Measurements from ENCODE around the gene GPR160. TPM values are rescaled to one million over a fixed set of nuclear protein-coding genes. Genes with fewer than 3 reads are reported as not detected.
A peak's percentile ranks its signal among the peaks of the same experiment; 100 is the strongest.

The GPR160 gene, protein sequence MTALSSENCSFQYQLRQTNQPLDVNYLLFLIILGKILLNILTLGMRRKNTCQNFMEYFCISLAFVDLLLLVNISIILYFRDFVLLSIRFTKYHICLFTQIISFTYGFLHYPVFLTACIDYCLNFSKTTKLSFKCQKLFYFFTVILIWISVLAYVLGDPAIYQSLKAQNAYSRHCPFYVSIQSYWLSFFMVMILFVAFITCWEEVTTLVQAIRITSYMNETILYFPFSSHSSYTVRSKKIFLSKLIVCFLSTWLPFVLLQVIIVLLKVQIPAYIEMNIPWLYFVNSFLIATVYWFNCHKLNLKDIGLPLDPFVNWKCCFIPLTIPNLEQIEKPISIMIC
- total RNA-seq, result 1 to 10 TPM; 6.1 to 6.2 TPM

DNA sequence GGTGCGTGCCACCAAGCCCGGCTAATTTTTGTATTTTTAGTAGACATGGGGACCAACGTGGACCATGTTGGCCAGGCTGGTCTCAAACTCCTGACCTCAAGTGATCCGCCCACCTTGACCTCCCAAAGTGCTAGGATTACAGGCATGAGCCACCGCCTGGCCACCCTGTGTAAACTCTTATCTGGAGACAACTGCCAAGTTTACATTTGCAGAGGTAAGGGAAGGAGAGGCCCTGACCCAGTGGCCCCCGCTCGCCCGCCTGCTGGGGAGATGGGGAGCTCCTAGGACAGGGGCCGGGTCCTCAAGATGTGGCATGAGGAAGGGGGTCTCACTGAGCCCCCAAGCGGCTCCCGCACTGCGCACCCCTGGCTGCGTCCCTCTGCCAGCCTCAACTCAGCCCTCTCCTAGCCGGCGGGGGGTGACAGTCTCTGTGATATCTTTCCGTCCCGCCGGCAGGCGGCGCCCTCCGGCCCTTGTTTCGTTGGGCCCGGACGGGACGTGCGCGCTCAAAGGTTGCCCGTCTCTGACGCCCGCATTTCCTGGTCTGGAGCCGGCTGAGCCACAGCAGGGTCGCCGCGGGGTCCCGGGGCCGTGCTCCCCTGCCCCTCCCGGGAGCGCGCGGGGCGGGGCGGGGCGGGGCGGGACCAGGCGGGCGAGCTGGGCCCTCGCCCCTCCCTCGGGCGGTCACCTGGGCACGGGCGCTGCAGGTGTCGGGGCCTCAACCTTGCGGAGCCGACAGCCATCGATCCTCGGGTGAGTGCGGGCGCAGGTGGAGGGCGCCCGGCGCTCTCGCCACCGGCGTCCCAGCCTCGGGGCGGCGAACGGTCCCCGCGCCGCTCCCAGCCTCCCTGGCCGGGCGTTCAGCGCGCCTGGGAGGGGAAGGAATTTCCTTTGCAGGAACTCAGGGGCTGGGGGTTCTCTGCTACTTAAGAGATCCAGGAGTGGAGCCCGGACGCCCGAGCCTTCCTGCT, at the start of gene GPR160:
Gene GPR160, plus strand, starts transcription at position 533 of the 971 bp plus-strand sequence. CDS start 45,978 bp downstream, outside the sequence.
- Mint-ChIP-seq H3K27ac (peak within 1 kb of the TSS; percentile 52), H3K4me1 (peaks cover 35% of the 10 kb centered on the region), H3K9me3 (peaks cover 7% of the 10 kb centered on the region), H3K27me3 (peaks cover 7% of the 10 kb centered on the region), H3K36me3 (ENCODE audit: low read depth) (peaks cover 10% of the 10 kb centered on the region), H3K4me3 (peak within 1 kb of the TSS; percentile 79)
- DNase-seq, result peak; percentile 85
- ChIA-PET POLR2A (no interaction called here), CTCF (interaction anchor here (1.4 kb wide), 1 partner anchor 17 kb away, joined by 5 read pairs; no protein-coding TSS in a partner anchor)

DNA sequence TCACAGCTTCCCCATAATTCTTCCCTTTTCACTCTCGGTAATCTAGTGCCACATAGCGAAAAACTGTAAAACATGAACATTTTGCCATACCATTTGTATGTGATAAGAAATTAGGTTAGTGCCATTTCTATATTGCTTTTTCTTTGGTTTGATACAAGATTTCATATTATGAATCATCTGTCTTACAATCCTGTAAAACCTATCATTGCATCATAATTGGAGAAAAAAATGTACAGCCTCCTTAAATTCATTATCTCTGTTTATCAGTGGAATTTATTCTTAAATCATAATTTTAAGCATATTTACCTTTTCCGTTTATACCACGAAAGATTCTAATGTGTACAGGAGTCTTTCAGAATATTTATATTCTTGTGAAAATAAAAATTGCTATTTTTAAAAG, 47.4 kb upstream of the GPR160 start:
- Mint-ChIP-seq H3K36me3 (ENCODE audit: low read depth) (peaks cover 28% of the 10 kb centered on the region), H3K27me3 (no peaks in the 10 kb centered on the region), H3K4me3 (no peak overlapping the region), H3K9me3 (no peaks in the 10 kb centered on the region), H3K4me1 (no peaks in the 10 kb centered on the region), H3K27ac (no peak overlapping the region)
- ChIA-PET POLR2A (no interaction called here), CTCF (no interaction called here)
- DNase-seq, result no peak

- Mint-ChIP-seq H3K36me3 (ENCODE audit: low read depth) (peaks cover 27% of the 10 kb centered on the region), H3K9me3 (no peaks in the 10 kb centered on the region)
Measured at GRCh38 chr3:169992156-169992555, 45.6 kb upstream of the GPR160 start.

DNA sequence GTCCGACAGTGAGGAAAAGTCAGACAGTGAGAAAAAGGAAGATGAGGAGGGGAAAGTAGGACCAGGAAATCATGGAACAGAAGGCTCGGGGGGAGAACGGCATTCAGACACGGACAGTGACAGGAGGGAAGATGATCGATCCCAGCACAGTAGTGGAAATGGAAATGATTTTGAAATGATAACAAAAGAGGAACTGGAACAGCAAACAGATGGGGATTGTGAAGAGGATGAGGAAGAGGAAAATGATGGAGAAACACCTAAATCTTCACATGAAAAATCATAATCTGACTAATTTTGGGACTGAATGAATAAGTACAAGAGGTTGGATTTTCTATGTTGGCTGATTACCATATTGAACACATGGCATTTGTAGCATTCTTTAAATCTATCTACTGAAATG, 45.0 kb upstream of the GPR160 start:
- H3K27ac Mint-ChIP-seq, result peak overlapping the region; percentile 1
- H3K4me1 Mint-ChIP-seq, result no peaks in the 10 kb centered on the region
- H3K9me3 Mint-ChIP-seq, result no peaks in the 10 kb centered on the region
- CTCF ChIA-PET, result no interaction called here
- H3K4me3 Mint-ChIP-seq, result no peak overlapping the region
- H3K36me3 Mint-ChIP-seq (ENCODE audit: low read depth), result peaks cover 27% of the 10 kb centered on the region
- no peaks in the 10 kb centered on the region for H3K27me3 Mint-ChIP-seq
- no peak for DNase-seq
- POLR2A ChIA-PET, result no interaction called here

More at GRCh38 chr3:169992156-169992555, 45.6 kb upstream of the GPR160 start:
- H3K4me3 Mint-ChIP-seq, result no peak overlapping the region
- H3K27me3 Mint-ChIP-seq, result no peaks in the 10 kb centered on the region
- H3K27ac Mint-ChIP-seq, result no peak overlapping the region
- CTCF ChIA-PET, result no interaction called here
- DNase-seq, result no peak
- POLR2A ChIA-PET, result no interaction called here
- no peaks in the 10 kb centered on the region for H3K4me1 Mint-ChIP-seq

DNA sequence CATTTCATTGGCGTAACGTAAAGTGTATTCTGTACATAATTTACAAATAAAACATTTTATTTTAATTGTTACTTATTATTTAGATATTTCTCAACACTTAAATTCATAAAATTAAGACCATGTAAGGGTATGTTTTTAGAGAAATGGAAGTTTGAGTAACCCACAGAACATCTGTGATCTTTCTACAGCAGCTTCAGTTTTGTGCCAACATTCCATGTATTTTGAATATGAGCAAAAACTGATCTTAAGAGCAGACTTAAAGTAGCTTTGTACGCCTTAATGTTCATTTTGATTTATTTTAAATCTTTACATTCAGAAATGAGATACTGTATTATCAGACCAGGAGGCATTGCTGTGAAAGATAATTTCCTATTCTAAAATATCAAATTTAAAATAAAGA, 44.0 kb upstream of the GPR160 start:
- Mint-ChIP-seq H3K27ac (no peak overlapping the region), H3K4me1 (peaks cover 6% of the 10 kb centered on the region), H3K9me3 (no peaks in the 10 kb centered on the region), H3K27me3 (no peaks in the 10 kb centered on the region), H3K4me3 (no peak overlapping the region), H3K36me3 (ENCODE audit: low read depth) (peaks cover 24% of the 10 kb centered on the region)
- no peak for DNase-seq
- POLR2A ChIA-PET, result no interaction called here
- CTCF ChIA-PET, result no interaction called here

DNA sequence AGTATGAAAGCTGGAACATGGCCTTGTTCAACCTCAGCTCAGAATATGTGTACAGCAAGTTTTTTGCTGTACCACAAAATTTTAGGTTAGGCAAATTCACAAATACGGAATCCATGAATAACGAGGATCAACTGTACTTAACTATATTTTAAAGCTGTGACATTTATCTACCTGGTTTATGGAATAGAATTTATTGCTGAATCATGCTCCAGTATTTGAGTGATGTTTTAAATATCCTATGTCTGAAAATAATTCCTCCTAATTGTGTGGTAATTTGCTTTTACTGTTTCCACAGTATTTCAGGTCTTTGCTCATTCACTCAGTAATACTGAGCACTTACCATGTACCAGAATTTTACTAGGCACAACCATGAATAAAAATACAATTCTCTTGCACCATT, 41.7 kb upstream of the GPR160 start:
- Mint-ChIP-seq H3K4me1 (peaks cover 15% of the 10 kb centered on the region), H3K36me3 (ENCODE audit: low read depth) (peaks cover 32% of the 10 kb centered on the region), H3K27me3 (no peaks in the 10 kb centered on the region), H3K27ac (no peak overlapping the region), H3K4me3 (no peak overlapping the region), H3K9me3 (no peaks in the 10 kb centered on the region)
- CTCF ChIA-PET, result interaction anchor here (0.6 to 0.8 kb wide), 3 partner anchors 11 to 360 kb away, joined by 3 read pairs; no protein-coding TSS in a partner anchor
- POLR2A ChIA-PET, result no interaction called here
- no peak for DNase-seq

DNA sequence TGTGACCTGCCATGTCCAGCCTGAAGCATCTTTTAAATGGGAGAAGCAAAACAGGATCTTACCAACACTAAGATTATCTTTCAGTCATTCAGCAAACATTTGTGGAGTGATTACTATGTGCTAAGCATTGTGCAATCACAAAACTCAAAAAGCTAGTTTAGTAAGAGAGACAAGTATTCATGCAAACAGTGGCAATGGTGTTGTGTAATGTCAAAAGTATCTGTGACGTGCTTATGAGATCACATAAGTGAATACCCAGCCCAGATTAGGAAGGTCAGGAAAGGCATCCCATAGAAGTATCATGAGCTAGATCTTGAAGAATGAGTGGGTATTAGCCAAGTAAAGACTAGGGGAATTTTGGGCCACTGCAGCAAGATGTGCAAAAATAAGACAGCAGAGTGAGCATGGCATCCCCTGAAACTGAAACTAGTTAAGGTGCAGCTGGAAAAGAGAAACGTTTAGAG, 39.1 kb upstream of the GPR160 start:
- no peak overlapping the region for H3K27ac Mint-ChIP-seq
- H3K36me3 Mint-ChIP-seq (ENCODE audit: low read depth), result peaks cover 23% of the 10 kb centered on the region
- no peak for DNase-seq
- no peak overlapping the region for H3K4me3 Mint-ChIP-seq
- no peaks in the 10 kb centered on the region for H3K9me3 Mint-ChIP-seq
- H3K4me1 Mint-ChIP-seq, result peaks cover 33% of the 10 kb centered on the region
- no peaks in the 10 kb centered on the region for H3K27me3 Mint-ChIP-seq
- POLR2A ChIA-PET, result no interaction called here
- CTCF ChIA-PET, result interaction anchor here (0.6 kb wide), 1 partner anchor 11 kb away, joined by 3 read pairs; no protein-coding TSS in a partner anchor

DNA sequence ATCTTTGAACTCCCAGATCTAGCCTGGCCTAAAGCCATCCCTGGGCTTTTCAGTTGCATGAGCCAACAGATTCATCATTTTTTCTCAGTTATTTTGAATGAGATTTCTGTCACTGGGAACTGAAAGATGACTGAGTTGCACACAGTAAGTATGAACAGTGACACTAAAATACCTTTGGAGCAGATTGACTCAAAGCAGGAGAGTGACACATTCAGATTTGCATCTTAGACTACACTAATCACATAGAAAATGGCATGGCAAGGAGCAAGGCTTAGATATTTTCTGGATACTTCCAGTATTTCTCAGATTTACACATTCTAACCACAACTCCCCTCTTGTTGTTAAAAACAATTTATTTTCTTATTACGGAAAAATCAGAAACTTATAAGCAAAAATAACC, 38.4 kb upstream of the GPR160 start:
- Mint-ChIP-seq H3K9me3 (no peaks in the 10 kb centered on the region), H3K4me3 (no peak overlapping the region), H3K27me3 (no peaks in the 10 kb centered on the region), H3K36me3 (ENCODE audit: low read depth) (peaks cover 23% of the 10 kb centered on the region), H3K4me1 (peaks cover 37% of the 10 kb centered on the region), H3K27ac (peak overlapping the region; percentile 10)
- CTCF ChIA-PET, result interaction anchor here (0.6 to 1.6 kb wide), 3 partner anchors 9 to 32 kb away, joined by 3 read pairs; no protein-coding TSS in a partner anchor
- POLR2A ChIA-PET, result no interaction called here
- DNase-seq, result no peak

DNA sequence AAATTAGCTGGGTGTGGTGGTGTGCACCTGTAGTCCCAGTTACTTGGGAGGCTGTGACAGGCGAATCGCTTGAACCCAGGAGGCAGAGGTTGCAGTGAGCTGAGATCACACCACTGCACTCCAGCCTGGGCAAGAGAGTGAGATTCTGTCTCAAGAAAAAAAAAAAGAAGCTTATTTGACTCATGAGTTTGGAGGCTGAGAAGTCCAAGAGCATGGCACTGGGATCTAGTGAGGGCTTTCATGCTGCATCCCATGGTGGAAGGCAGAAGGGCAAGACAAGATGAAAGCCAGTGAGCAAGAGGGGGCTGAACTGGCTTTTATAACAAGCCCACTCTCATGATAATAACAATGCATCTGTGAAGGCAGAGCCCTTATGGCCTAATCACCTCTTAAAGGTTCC, 37.7 kb upstream of the GPR160 start:
- ChIA-PET CTCF (interaction anchor here (1.1 to 1.6 kb wide), 2 partner anchors 8 to 33 kb away, joined by 3 read pairs; no protein-coding TSS in a partner anchor), POLR2A (no interaction called here)
- peaks cover 23% of the 10 kb centered on the region for H3K36me3 Mint-ChIP-seq (ENCODE audit: low read depth)
- peaks cover 37% of the 10 kb centered on the region for H3K4me1 Mint-ChIP-seq
- H3K9me3 Mint-ChIP-seq, result no peaks in the 10 kb centered on the region
- no peak overlapping the region for H3K4me3 Mint-ChIP-seq
- no peaks in the 10 kb centered on the region for H3K27me3 Mint-ChIP-seq
- DNase-seq, result no peak
- no peak overlapping the region for H3K27ac Mint-ChIP-seq

DNA sequence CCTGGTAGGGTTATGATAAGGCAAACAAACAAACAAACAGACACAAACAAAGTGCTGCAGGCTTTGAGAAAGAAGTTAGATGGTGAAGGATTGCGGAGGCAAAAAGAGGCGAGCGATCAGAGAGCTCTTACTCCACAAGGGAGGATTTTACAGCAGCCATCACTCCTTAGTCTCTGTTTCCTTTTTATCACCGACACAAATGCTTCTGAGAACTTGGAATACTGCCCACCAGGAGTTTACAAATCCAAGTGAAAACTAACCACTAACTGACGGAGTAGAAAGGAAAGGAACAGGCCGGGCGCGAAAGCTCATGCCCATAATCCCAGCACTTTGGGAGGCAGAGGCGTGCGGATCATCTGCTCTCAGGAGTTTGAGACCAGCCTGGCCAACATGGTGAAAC, 35.6 kb upstream of the GPR160 start:
- DNase-seq, result no peak
- ChIA-PET POLR2A (no interaction called here), CTCF (interaction anchor here (1.2 to 1.6 kb wide), 2 partner anchors 19 to 35 kb away, joined by 3 read pairs; no protein-coding TSS in a partner anchor)
- peaks cover 50% of the 10 kb centered on the region for H3K4me1 Mint-ChIP-seq
- H3K27ac Mint-ChIP-seq, result no peak overlapping the region
- no peaks in the 10 kb centered on the region for H3K9me3 Mint-ChIP-seq
- no peaks in the 10 kb centered on the region for H3K27me3 Mint-ChIP-seq
- peaks cover 16% of the 10 kb centered on the region for H3K36me3 Mint-ChIP-seq (ENCODE audit: low read depth)
- no peak overlapping the region for H3K4me3 Mint-ChIP-seq

DNA sequence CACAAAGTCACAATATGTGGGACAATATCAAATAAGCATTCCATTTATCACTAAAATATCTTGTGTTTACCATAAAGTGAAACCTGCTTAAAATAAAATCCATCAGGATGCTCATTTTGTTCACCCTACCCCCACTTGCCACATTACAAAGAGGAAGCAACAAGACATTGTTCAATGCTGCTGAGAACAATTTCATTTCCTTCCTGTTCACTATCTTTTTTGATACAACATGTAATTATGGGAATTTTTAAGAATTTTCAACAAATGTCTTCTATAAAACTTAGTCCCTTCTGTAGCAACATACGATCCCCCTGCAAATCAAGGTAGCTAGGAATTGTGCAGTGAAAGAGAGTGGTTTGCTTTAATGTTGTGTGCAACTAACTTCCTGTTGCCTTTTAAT, 34.9 kb upstream of the GPR160 start:
- Mint-ChIP-seq H3K27me3 (no peaks in the 10 kb centered on the region), H3K9me3 (no peaks in the 10 kb centered on the region), H3K4me3 (no peak overlapping the region), H3K4me1 (peaks cover 53% of the 10 kb centered on the region), H3K27ac (peak overlapping the region; percentile 77), H3K36me3 (ENCODE audit: low read depth) (peaks cover 16% of the 10 kb centered on the region)
- ChIA-PET POLR2A (no interaction called here), CTCF (interaction anchor here (0.9 to 1.6 kb wide), 2 partner anchors 9 to 18 kb away, joined by 3 read pairs; no protein-coding TSS in a partner anchor)
- no peak for DNase-seq

DNA sequence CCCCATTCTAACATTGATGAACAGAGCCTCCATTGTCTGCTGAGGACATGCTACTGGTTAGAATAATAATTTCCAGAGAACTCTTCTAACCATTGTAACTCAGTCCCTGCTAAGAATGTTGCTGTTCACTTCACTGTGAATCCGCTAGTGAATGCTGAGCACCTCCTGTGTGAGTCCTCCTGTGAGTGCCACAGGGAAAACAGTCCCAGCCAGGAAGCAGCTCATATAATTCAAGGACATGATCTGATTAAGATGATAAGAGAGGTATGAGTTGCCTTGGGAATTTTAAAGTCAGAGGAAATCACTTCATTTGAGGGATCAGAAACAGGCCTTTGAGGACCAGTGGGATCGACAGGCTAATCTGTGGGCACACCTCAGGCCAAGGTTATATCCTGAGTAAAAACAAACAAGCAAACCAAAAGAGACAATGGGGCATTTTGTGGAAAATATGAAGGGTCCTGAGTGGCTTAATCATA, 33.9 kb upstream of the GPR160 start:
- ChIA-PET CTCF (no interaction called here), POLR2A (no interaction called here)
- DNase-seq, result no peak
- Mint-ChIP-seq H3K27me3 (no peaks in the 10 kb centered on the region), H3K4me1 (peaks cover 47% of the 10 kb centered on the region), H3K27ac (no peak overlapping the region), H3K4me3 (no peak overlapping the region), H3K9me3 (no peaks in the 10 kb centered on the region), H3K36me3 (ENCODE audit: low read depth) (peaks cover 11% of the 10 kb centered on the region)
